NCI-H748 (cell line): ENCODE results near the gene KRTAP17-1.

Experiments used
- DNase-seq: peaks from one replicate; lab custom pipeline; 2025; ENCODE audit not compliant: unreplicated experiment; lab: John Stamatoyannopoulos, UW

The KRTAP17-1 gene

DNA sequence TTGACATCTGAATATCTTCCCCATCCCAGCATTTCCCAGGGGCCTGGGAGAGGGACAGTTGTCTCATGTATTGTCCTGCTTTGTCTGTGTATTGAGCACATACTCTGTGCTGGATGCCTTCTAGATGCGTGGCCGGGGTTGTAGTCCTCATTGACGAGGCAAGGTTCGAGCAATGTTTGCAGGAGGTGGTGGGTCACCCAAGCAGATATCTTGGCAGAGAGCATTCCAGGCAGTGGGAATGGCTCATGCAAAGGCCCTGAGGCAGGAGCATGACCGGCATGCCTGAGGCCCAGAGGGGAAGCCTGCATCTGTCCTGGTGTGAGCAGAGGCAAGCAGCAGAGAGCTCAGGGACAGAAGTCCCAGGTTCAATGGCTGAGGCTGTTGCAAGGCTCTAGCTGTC lies 17.6 kb upstream of the KRTAP17-1 start:
- no peak for DNase-seq

DNA sequence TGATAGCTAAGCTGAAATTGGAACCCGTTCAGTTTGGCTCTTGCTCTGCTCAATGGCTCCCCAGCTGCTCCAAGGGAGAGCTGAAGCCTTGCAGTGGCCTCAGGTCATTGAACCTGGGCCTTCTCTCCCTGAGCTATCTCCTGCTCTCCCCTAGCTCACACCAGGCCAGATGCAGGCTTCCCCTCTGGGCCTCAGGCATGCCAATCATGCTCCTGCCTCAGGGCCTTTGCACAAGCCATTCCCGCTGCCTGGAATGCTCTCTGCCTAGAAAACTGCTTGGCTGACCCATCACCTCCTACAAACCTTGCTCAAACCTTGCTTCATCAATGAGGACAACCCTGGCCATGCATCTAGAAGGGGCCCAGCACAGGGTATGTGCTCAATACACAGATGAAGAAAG lies 16.7 kb upstream of the KRTAP17-1 start:
- DNase-seq, result no peak

DNA sequence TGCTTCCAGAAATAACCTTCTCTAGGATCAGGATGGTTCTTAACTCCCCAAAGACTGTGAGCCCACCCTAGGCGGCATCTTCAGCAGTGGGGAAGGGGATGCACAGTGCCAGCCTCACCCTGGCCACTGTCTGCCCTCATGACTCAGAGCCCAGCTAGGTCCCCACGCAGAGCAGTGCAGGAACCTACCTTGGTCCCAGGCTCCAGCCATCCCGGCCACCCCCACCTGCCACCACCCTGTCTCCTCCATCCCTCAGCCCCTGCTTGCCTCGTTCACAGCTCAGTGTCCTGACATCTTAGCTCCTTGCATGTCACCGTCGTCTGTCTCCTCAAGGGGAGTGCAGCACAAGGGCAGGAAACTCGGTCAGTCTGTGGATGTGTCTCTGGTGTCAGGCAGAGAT lies 16.1 kb upstream of the KRTAP17-1 start:
- DNase-seq, result no peak

DNA sequence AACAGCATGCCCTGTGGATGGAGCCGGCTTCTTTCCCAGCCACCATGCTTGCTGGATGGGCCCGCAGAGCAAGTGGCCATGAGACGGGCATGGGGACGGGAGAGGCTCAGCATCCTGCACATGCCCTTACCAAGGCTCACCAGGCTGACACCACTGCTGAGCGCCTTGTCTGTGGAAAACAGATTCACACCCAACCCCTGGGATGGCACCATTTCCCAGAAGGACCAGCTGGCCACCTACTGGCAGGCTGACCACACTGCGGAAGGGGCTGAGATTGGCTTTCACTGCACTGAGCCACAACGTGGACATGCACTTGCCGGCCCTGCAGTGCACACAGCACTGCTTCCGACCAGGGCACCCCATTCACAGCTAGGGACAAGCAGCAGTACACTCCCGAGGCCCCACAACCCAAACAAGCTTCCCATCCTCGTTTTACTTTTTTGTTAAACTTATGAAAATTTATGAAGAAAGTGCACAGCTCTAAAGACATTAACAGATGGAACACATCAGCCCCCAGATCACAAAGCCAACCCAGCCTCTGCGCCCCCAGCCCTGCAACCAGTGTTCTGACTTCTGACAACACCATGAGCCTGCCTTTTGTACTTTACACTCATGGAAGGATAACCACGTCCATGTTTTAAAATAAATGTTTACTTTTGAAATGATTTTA lies 13.9 kb upstream of the KRTAP17-1 start:
- peak; percentile 84 for DNase-seq

DNA sequence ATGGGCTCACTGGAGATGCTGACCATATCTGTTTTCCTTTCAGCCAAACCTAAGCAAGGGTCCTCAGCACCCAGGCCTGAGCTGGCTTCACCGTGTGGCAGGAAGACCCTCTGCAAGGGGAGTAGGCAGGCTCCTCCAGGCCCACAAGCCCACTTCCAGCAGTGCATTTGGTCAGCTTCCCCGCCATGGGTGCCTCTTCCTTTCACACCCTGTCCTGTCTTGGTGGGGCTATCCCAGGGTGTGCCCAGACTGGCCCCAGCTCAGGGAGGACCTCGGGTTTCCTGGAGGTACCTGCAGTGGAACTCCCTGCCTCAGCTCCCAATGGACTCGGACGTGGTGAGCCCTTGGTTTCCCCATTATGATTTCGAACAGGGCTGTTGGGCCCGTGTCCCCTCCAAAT lies 12.7 kb upstream of the KRTAP17-1 start:
- DNase-seq, result no peak

DNA sequence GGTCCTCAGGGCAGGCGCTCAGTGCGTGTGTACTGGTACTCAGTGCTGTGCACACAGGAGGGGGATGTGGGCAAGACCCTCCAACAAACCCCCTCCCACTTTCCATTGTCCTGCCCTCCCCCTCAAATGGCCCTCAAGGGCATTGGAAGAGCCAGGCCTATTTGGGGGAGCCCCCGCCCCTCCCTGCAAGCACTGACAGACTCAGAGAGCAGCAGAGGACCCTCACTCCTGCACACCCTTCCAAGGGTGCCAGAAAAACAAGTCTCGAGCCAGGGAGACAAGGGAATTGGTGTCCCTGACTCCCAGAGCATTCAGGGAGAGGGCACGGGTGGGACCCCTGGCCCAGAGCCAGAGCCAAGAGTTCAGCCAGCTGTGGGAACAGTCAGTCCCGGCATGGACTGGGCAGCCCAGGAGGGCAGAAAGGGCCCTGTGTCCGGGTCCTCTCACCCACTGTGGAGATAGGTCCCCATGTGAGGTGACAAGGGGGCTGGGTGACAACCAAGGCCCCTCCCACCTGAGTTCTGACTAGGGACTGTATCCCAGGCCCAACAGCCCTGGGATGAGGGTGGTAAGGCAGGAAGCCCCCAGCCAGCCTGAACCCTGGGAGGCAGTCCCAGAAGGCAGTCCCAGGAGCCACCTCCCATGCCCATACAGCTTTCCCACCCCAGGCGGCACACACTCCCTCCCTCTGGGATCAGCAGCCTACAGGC lies 12.1 kb upstream of the KRTAP17-1 start:
- no peak for DNase-seq

DNA sequence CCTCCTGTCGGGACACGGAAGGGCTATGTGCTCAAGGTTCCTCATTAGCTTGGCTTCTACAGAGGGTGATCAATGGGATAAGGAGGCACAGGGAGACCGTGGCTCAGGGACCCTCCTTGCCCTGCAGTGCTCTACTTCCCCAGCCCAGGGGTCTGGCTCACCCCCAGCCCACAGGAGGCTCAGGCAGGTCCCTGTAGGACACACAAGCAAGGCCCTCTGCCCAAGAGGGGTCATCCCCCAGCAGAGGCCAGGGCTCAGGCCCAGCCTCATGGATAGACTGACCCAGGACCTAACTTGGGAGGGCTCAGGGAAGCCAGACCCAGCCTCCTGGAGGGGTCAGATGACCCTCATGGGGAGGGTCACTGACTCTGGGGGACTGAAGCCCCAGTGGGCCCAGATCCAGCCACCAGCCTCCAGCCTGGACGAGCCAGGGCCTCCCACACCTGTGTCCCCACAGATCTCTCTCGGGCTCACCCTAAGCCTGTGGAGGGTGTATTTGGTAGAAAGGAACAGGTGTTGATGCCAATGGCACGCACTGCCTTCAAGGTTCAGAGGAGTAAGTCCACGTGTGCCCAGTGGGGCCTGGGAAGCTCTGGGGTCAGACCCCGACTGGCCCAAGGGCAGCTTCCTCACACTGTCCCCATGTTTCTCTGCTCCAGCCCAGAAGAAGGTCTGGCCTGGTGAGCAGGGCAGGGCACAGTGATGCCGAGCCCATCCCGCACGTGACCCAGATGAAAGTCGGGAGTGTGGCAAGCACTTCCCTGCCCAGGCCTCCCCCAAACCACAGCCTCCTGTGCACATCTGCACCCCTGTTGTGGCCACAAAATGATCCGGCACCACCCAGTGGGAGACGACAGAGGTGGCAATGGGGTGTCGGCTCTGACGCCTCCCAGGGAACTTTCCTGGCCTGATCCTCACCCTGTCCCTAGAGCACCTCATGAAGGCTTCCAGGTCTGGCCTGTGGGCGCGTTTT lies 10.9 kb upstream of the KRTAP17-1 start:
- DNase-seq, result no peak

DNA sequence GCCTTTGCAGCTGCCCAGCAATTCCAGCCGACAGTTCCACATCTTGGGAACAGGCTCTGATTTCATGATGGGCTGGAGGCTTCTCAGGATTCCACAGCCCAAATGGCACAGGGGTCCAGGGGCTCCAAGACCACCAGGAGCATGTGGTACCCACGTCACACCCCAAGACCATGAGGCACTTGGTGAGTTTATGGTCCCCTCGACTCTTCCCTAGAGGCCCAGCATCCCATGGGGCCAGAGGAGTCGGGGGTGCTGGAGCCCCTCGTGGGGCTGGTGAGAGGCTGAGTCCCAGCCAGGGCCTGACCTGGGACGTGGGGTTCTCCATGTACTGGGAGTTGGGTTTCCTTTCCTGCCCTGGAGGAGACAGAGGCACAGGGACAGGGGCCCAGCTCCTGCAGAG lies 10.1 kb upstream of the KRTAP17-1 start:
- DNase-seq, result no peak

DNA sequence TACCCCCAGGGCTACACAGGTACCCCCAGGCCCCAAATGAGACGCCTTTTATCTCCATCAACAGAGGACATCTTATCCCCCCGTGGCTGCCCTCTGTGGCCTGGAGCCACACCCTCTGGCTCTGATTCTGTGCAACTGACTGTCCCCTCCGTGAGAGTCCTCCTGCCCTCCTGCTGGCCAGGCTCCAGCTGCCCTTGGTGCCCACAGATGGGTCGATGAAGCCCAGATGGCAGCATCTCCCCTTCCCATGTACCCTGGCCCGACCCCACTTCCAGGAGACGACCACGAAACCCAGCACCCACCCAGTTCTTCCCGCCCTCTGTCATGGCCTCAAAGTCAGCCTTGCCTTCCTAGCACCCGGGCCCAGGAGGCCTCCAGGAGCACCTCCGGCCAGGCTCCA lies 9.6 kb upstream of the KRTAP17-1 start:
- DNase-seq, result no peak

DNA sequence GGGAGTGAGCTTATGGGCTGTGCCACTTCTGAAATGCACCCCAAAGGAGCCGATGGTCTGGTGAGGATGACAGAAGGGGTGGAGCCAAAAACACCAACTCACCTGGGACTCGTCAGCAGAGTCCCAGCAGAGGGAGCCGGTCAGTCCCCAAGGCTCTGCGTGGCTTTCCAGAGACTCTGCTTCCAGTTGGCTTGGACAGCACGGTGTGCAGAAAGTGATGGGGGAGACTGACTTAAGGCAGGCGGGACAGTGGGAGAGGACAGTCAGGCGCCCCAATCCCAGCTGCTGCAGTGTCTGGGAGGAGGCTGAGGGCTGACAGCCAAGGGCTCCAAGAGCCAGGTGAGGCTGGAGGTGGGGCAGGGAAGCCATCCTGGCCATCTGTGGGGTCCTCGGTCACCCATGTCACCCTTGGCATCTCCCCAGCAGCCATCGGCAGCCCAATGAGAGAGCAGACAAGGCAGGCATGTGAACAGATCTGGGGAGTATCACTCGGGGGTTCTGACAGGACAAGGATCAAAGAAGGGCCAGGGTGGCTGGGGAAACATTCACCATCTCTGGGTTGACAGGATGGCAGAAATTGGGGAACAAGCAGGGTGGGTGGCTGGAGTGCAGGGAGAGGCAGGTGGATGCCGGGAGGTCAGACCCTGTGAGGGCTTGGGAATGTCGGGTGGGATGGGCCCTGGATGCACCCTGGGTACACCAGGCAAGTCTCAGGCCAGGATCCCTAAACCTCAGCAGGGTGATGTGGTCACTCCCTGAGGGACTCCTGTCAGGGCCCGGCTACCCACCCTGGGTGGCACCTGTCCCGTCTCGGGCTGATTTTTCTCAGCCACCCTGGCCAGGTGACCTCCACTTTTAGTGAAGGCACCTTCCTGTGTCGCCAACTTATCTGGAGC lies 8.9 kb upstream of the KRTAP17-1 start:
- DNase-seq, result peak; percentile 62

DNA sequence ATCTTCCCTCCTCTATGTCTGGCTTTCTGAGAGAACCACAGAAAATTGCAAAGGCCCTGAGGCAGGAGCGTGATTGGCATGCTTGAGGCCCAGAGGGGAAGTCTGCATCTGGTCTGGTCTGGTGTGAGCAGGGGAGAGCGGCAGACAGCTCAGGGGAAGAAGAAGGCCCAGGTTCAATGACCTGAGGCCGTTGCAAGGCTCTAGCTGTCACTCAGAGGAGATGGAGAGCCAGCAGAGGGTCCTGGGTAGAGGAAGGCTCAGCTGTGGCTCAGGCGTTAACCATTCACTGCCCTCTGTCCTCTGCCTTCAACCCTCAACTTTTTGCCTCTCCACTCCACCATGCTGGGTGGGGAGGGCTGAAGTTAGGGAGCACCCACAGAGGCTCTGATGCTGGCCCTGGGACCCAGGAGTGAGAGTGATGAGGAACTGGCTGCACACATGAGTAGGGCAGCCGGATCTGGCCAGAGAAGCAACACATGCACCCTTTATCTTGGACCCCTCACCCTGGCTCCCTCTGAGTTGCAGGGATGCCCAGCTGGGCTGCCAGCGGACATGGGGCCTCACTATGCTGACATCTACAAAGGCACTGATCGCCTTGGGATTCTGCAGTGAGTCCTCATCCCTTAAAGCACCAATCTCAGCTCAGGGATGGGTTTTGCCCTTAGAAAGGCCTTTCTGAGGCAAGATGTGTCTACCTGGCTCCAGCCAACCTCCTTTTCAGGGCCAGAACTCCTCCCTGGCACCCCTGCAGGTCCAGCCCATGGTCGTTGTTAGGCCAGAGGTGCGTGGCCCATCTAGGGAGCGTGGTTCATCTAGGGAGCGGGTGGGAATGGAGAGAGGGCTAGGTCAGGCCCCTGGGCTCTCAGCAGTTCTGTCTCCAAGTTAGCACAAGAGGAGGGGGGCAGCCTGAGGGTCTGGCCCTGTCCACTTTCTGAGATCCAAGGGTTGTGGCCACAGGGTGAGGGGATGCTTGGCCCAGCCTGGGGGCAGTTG lies 7.7 kb upstream of the KRTAP17-1 start:
- DNase-seq, result no peak

DNA sequence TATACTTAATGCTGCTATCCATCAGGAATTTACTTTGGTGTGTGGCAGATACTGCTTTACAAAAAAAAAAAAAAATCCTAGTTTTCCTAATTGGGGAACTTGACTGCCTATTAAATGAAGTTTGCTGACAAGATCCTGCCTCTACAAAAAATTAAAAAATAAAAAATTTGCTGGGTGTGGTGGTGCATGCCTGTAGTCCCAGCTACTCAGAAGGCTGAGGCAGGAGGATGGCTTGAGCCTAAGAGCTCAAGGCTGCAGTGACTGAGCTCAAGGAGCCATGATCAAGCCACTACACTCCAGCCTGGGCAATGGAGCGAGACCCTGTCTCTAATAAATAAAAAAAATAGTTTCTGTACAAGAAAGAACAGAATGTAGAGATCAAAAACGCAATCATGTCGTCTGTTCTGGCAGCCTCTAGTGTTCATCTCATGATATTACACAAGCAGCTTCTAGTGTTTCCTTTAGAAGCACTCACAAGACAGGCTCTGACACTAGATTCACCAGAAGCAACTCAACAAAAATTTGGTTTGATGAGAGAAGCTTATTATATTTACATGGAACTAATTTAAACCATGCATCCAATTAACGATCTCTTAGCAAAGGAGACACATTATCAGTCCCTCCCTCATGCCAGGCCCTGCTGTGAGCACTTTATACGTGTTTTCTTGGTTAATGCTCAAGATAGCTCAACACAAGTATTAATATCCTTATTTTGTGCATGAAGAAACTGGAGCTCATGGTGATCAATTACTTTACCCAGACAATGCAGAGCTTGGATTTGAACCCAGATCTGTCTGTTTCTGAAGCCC lies 6.8 kb upstream of the KRTAP17-1 start:
- peak; percentile 75 for DNase-seq

DNA sequence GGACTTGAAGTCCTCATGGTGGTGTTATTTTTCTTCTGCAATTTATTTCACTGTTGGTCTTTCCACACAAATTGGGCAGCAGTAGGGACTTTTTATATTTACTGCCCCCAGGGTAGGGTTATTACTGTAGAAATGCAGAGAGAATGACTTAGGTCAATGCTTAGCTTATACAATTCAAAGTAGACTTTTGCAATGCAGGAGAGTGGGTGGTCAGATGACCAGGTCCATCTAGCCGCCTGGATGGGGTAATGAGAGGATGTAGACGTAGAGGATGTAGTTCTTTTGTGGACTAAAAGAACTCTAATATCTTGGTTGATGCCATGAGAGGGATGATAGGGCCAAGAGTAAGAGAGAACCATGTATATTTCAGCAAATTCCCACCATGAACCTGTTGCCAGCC lies 2.7 kb upstream of the KRTAP17-1 start:
- no peak for DNase-seq

DNA sequence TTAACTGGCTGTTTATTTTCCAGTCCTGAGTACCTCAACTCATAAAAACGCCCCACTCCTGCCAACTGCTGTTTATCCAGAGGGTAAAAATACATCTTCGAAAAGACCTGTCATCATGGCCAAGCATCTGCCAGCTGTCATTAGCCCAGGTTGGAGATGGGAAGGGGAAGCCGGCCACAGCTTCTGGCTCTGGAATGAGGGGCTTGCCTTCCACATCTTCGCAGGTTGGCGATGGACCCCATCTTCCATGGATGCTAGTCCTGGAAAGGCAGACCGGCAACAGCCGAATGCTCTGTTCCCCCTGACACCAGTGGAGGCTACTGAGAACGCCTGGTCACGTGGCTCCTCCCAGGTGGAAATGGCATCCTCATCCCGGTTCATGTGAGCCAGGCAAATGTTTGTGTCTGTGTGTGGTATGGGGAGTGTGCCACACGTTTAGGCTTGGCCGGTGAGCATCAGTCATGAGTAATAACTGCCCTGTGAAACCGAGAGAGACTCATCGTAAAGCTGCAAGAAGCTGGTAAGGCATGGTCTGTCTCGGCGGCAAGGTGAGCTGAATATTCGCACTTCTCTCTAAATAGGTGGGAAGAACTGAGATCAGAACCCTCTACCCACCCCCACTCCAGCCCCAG lies 420 bp upstream of the KRTAP17-1 start:
- peak; percentile 79 for DNase-seq

DNA sequence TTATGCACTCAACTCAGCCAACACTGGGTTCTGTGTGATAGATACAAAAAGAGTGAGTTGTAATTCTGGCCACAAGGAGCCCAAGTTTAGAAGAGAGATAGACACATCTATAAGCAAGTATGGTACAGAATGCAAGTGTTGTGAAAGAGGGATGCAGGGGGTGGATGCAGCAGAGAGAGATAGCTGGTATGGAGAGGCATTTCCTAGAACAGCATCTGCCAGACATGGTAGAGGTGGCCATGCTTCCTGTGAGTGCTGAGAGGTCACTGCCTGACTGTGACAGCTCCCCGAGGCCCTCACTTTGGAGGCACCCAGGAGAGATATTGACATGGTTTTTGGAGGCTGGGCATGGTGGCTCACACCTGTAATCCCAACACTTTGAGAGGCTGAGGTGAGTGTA lies 4.4 kb downstream of the KRTAP17-1 start:
- no peak for DNase-seq

DNA sequence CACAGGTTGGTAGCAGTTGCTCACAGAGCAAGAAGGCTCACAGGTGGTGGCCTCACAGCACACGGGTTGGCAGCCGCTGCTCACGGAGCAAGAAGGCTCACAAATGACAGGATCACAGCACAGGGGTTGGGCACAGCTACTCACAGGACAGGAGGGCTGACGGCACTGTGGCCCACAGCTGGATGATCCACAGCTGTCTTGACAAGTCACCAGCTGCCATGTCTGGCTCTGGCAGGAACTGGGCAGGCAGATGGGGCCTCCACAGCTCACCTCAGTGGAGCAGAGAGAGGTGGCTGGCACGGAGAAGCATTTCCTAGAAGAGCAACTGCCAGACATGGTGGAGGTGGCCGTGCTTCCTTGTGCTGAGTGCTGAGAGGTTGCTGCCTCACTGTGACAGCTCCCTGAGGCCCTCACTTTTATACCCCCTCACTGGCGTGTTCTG lies 6.6 kb downstream of the KRTAP17-1 start, which contains the start of gene KRTAP16-1:
TSS of gene KRTAP16-1 (minus strand) at position 392 of the 442 bp plus-strand sequence. CDS start at position 336, 56 bp downstream.
- no peak for DNase-seq

DNA sequence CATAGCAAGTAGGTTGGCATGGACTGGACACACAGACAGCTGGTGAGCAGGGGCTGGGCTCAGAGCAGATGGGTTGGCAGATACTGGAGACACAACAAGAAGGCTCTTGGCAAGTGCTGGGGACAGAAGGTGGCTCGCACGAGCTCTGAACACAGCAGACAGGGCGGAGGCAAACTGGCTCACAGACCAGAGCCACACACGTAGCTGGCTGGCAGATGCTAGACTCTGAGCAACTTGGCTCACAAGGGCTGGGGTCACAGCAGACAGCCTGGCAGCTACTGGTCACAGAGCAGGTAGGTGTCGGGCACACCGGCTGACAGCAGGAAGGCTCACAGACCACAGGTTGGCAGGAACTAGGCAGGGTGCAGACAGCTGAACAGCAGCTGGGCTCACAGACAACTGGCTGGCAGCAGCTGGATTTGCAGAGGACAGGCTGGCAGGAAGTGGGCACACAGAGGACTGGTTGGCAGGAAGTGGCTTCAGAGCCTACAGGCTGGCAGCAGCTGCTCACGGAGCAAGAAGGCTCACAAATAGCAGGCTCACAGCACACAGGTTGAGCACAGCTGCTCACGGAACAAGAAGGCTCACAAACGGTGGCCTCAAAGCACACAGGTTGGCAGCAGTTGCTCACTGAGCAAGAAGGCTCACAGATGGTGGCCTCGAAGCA lies 7.1 kb downstream of the KRTAP17-1 start:
- peak; percentile 11 for DNase-seq
